Heart left ventricle (tissue), 16 donors: ENCODE data around the gene NT5DC2. TPM values are rescaled to one million over a fixed set of nuclear protein-coding genes. Genes with fewer than 3 reads are reported as not detected.
A peak's percentile ranks its signal among the peaks of the same experiment; 100 is the strongest.

Source experiments
- ATAC-seq, 4 donors: fragments of 200-7000 bp; cut with Tn5 transposase; one replicate each; pipeline ENCODE4 v1.9.1; 2020 to 2022; ENCODE audit warnings: moderate library complexity in 4 of 4, mild to moderate bottlenecking in 3 of 4, moderate number of reproducible peaks in 1 of 4
- DNase-seq, 5 donors: peaks; one replicate each; pipeline ENCODE4 v3.0.0-alpha.2; 2020
- H3K27ac ChIP-seq, 12 donors: fragments of 200-600 bp; sonication (generic) in 4 of 12; one replicate each; pipeline versions ENCODE4 v1.5.0 to v1.8.0; 2016 to 2022; ENCODE audit warnings: mild to moderate bottlenecking in 2 of 12
- H3K27me3 ChIP-seq, 9 donors: fragments of 200-600 bp; sonication (generic) in 2 of 9; one replicate each; pipeline versions ENCODE4 v1.5.1 to v1.8.0; 2016 to 2022; ENCODE audit warnings: mild to moderate bottlenecking in 3 of 9
- H3K36me3 ChIP-seq, 9 donors: fragments of 200-600 bp; sonication (generic) in 2 of 9; one replicate each; pipeline versions ENCODE4 v1.5.0 to v1.8.0; 2018 to 2022; ENCODE audit warnings: mild to moderate bottlenecking in 2 of 9
- H3K4me1 ChIP-seq, 12 donors: fragments of 200-600 bp; sonication (generic) in 4 of 12; one replicate each; pipeline versions ENCODE4 v1.5.0 to v1.8.0; 2016 to 2022; ENCODE audit warnings: mild to moderate bottlenecking in 3 of 12
- H3K4me3 ChIP-seq, 12 donors: fragments of 200-600 bp; sonication (generic) in 4 of 12; one replicate each; pipeline versions ENCODE4 v1.5.0 to v1.8.0; 2017 to 2022; ENCODE audit warnings: mild to moderate bottlenecking in 9 of 12, moderate library complexity in 4 of 12
- H3K9me3 ChIP-seq, 12 donors: fragments of 200-600 bp; sonication (generic) in 4 of 12; one replicate each; pipeline versions ENCODE4 v1.5.0 to v1.8.0; 2016 to 2022; ENCODE audit warnings: mild to moderate bottlenecking in 1 of 12
- CTCF ChIP-seq, 12 donors: fragments of 200-600 bp; sonication (generic) in 4 of 12; IDR thresholded peaks; one replicate each; pipeline versions ENCODE4 v1.5.0 to v1.8.0; 2018 to 2022; ENCODE audit warnings: antibody characterized with exemption in 12 of 12, mild to moderate bottlenecking in 5 of 12
- POLR2A ChIP-seq, 2 donors: fragments of 450-650 bp; IDR thresholded peaks; one replicate each; pipeline ENCODE4 v1.6.1; 2017; ENCODE audit warnings: antibody characterized with exemption in 2 of 2, mild to moderate bottlenecking in 2 of 2, moderate library complexity in 2 of 2
- WGBS, 4 donors: extraction: QIAGEN DNeasy Blood & Tissue Kit in 2 of 4; methylation state at CpG; one replicate each; pipeline versions ENCODE4 v1.1.5 to v1.1.7; 2013 to 2018; 5-methylcytosine and 5-hydroxymethylcytosine counted together
- intact Hi-C, 10 donors: fragments of 100-400 bp; cut with DNase I; formaldehyde crosslinking; loops; one replicate each; pipeline versions ENCODE4 v1.11.1 to v1.14.2; 2022
- polyA plus RNA-seq, 2 donors: library from polyadenylated mRNA; stranded (reverse); fragments of 200-250 nt; gene quantifications; one replicate each; pipeline ENCODE4 v1.2.3, GENCODE V29; 2013
- total RNA-seq, 9 donors: library from RNA; depleted of rRNA in 2 of 9; stranded (reverse); fragments of >200 nt in 2 of 9; fragmentation: NEBNext Ultra II Directional in 3 of 9; extraction: Animal tissue kit (Norgen Biotek cat#: 25700) in 3 of 9; gene quantifications; one replicate each; pipeline versions ENCODE4 v1.1.0 to v1.2.4, GENCODE V29; 2016 to 2023
- donor health status: ischemic (EF 13 %, LVEDD 7.1; RV severe dilation, severe dysfunction).
- donor health status: healthy with polysubstance abuse.
- donor health status: DM: no; HTN: yes; CAD: no.
- donor health status: DM: no; HTN: no; CAD: no.
- donor health status: ischemic (EF 25% LVEDD 6.9; RV normal size, moderate dysfunction).
- donor health status: ischemic (EF 25% LVEDD 5.7; RV mildly dilated, moderate dysfunction).
- donor health status: healthy.
- donor health status: DM: yes; HTN: yes; CAD: no.
- donor health status: ischemic (EF 35%, LVEDD 5.7; RV mildly dilated, moderate dysfunction).
- donor health status: nonischemic (EF 11% LVEDD 7.7; RV severe dilation, severe dysfunction).
- donor health status: DM: yes; HTN: yes; CAD: no.
- donor health status: PGD.
- donor health status: ischemic (EF 29% LVEDD 5.4; RV normal size, mild dysfunction).
- donor health status: nonischemic (EF 23%, LVEDD 6.1; RV moderate dilation, normal function).

Gene NT5DC2
- total and polyA plus RNA-seq, 11 donors, result 22.8 to 99.6 (median 59.7) TPM

- peaks cover 3 to 90% (median 25%) of the 10 kb centered on the region in 12 donors for H3K4me1 ChIP-seq
- intact Hi-C loops, result loop anchor here in 1 of 10 donors (5.0 kb wide), 1 partner anchor 36 kb away; the partner anchor contains the start of gene NT5DC2
- ATAC-seq (peak in 3 of 4 donors; percentile 33 to 48 (median 45)), DNase-seq (peak in 1 of 5 donors; percentile 65)
- no peaks in the 10 kb centered on the region for H3K27me3 ChIP-seq
- TF ChIP-seq CTCF (IDR thresholded peaks at IDR 0.05), result no peak
- TF ChIP-seq POLR2A (IDR thresholded peaks at IDR 0.05), result no peak
- no peaks in the 10 kb centered on the region for H3K9me3 ChIP-seq
- H3K4me3 ChIP-seq, result peak overlapping the region; percentile 23 to 72 (median 52)
- 52 to 68% (median 61%) methylated on average over 8 to 16 of the region's 16 CpGs for whole genome bisulfite sequencing, 4 donors
- H3K36me3 ChIP-seq, result peaks cover 0 to 34% (median 21%) of the 10 kb centered on the region in 9 donors
- H3K27ac ChIP-seq, result peak overlapping the region in 11 of 12 donors; percentile 47 to 94 (median 80)
Measured at GRCh38 chr3:52495777-52496602, 37.7 kb downstream of the NT5DC2 start.

GRCh38 chr3:52494886-52495495, 38.7 kb downstream of the NT5DC2 start, which contains the start of gene STAB1:
STAB1 (plus strand) TSS chr3:52495338; CDS start chr3:52495414, 76 bp downstream.
- peak within 1 kb of the TSS in 11 of 12 donors; percentile 47 to 94 (median 80) for H3K27ac ChIP-seq
- peaks cover 0 to 44% (median 31%) of the 10 kb centered on the region in 9 donors for H3K36me3 ChIP-seq
- no peaks in the 10 kb centered on the region for H3K27me3 ChIP-seq
- intact Hi-C loops, result loop anchor here in 2 of 10 donors (5.0 kb wide), 2 partner anchors 32 to 37 kb away; partner anchors contain the start of gene NT5DC2 (in 1 of the 2)
- H3K4me1 ChIP-seq, result peaks cover 3 to 93% (median 31%) of the 10 kb centered on the region in 12 donors
- H3K9me3 ChIP-seq, result no peaks in the 10 kb centered on the region
- WGBS, 4 donors, result 45 to 53% (median 52%) methylated on average over 18 to 25 of the region's 25 CpGs
- TF ChIP-seq CTCF (IDR thresholded peaks at IDR 0.05), result peak in 3 of 12 donors; percentile 6 to 16 (median 7)
- no peak for TF ChIP-seq POLR2A (IDR thresholded peaks at IDR 0.05)
- ATAC-seq (peak; percentile 39 to 82 (median 55)), DNase-seq (peak; percentile 71 to 85 (median 79))
- H3K4me3 ChIP-seq, result peak within 1 kb of the TSS; percentile 23 to 72 (median 52)

GRCh38 chr3:52494445-52494844, 39.2 kb downstream of the NT5DC2 start:
- Histone ChIP-seq H3K27me3 (no peaks in the 10 kb centered on the region), H3K36me3 (peaks cover 0 to 49% (median 37%) of the 10 kb centered on the region in 9 donors), H3K9me3 (no peaks in the 10 kb centered on the region), H3K4me3 (peak overlapping the region in 4 of 12 donors; percentile 47 to 72 (median 60)), H3K27ac (peak overlapping the region in 10 of 12 donors; percentile 65 to 94 (median 82)), H3K4me1 (peaks cover 3 to 96% (median 35%) of the 10 kb centered on the region in 12 donors)
- ATAC-seq (no peak), DNase-seq (no peak)
- 75 to 89% (median 82%) methylated on average over 7 of the region's 7 CpGs for WGBS, 4 donors
- TF ChIP-seq POLR2A (IDR thresholded peaks at IDR 0.05) (no peak), CTCF (IDR thresholded peaks at IDR 0.05) (no peak)
- intact Hi-C loops, result loop anchor here in 1 of 10 donors (5.0 kb wide), 1 partner anchor 33 kb away; no protein-coding TSS in a partner anchor
